K562 (cell line): ENCODE data around the gene PAQR7. TPM values are rescaled to one million over a fixed set of nuclear protein-coding genes. Genes with fewer than 3 reads are reported as not detected.

Source experiments
- FOXP1 ChIP-seq: sonication (generic); formaldehyde crosslinking; IDR thresholded peaks from 2 replicates; pipeline ENCODE4 v1.8.0; 2022; ENCODE audit warnings: mild to moderate bottlenecking, missing genetic modification reagents
- HINFP ChIP-seq: fragments of 450-650 bp; conservative IDR thresholded peaks from 2 replicates; pipeline ENCODE4 v1.6.1; 2016; ENCODE audit warnings: missing genetic modification characterization, low read depth, mild to moderate bottlenecking, control low read depth, missing compliant biosample characterization
- HNRNPLL ChIP-seq: fragments of 200-400 bp; formaldehyde crosslinking; IDR thresholded peaks from 2 replicates; pipeline ENCODE4 v1.6.1; 2017; ENCODE audit warnings: low read length, low read depth, mild to moderate bottlenecking; ENCODE audit not compliant: poor library complexity, severe bottlenecking
- JUNB ChIP-seq: fragments of 450-650 bp; formaldehyde crosslinking; conservative IDR thresholded peaks from 2 replicates; pipeline ENCODE4 v1.4.0; 2020; ENCODE audit warnings: mild to moderate bottlenecking
- MTF1 ChIP-seq: fragments of 250-450 bp; sonication (Bioruptor Pico); IDR thresholded peaks from 2 replicates; pipeline ENCODE4 v1.9.0; 2021; ENCODE audit warnings: moderate library complexity, mild to moderate bottlenecking, inconsistent platforms, borderline replicate concordance
- RERE ChIP-seq: sonication (generic); formaldehyde crosslinking; IDR thresholded peaks from 2 replicates; pipeline ENCODE4 v1.8.0; 2023; ENCODE audit warnings: missing genetic modification reagents, mild to moderate bottlenecking, borderline replicate concordance
- RHOXF2B ChIP-seq: fragments of 250-450 bp; sonication (Bioruptor Pico); conservative IDR thresholded peaks from 2 replicates; pipeline ENCODE4 v1.5.1; 2021
- TAF15 ChIP-seq: fragments of 200-400 bp; formaldehyde crosslinking; IDR thresholded peaks from 2 replicates; pipeline ENCODE4 v1.6.1; 2017; ENCODE audit warnings: mild to moderate bottlenecking, low read depth, low read length, moderate library complexity
- TBL1XR1 ChIP-seq, 2 experiments: IDR thresholded peaks; 2 replicates each; pipeline ENCODE4 v1.6.1; 2012; ENCODE audit warnings: improper control_type of control experiment in 2 of 2, low read length in 2 of 2, mild to moderate bottlenecking in 1 of 2
- TCF15 ChIP-seq: fragments of 250-450 bp; sonication (Bioruptor Pico); IDR thresholded peaks from 2 replicates; pipeline ENCODE4 v1.8.0; 2022; ENCODE audit warnings: moderate library complexity, mild to moderate bottlenecking, inconsistent platforms
- ZFP30 ChIP-seq: fragments of 250-450 bp; sonication (Bioruptor Pico); IDR thresholded peaks from 2 replicates; pipeline ENCODE4 v1.8.0; 2022; ENCODE audit warnings: moderate library complexity, mild to moderate bottlenecking, inconsistent platforms, borderline replicate concordance
- polyA plus RNA-seq, 8 experiments: library from polyadenylated mRNA; depleted of rRNA in 4 of 8; stranded (reverse) in 5 of 8; unstranded in 3 of 8; fragments of >200 nt; fragmentation: Nextera tagmentation in 2 of 8; fragmentation: Illumina TruSeq in 1 of 8; extraction: Ambion mirVana in 2 of 8; extraction: Trizol in 1 of 8; gene quantifications; 2 replicates each; pipeline versions ENCODE4 v1.2.1 to v1.2.3, GENCODE V29; 2011 to 2014; ENCODE audit warnings: inconsistent platforms in 1 of 8, missing spikeins in 1 of 8
- total RNA-seq, 7 experiments: library from RNA; depleted of rRNA in 6 of 7; stranded (reverse); fragments of >200 nt in 6 of 7; fragmentation: Illumina TruSeq in 2 of 7; extraction: Trizol in 2 of 7; gene quantifications; 2 replicates each; pipeline versions ENCODE4 v1.2.1 to v1.2.3, GENCODE V29; 2011 to 2021; ENCODE audit warnings: low replicate concordance in 1 of 7

The PAQR7 gene
- total and polyA plus RNA-seq, 9 of the 15 experiments (the other 6 are each of a cell fraction or from before 2014, with no cell fraction given) = 1.1 to 5.2 (median 2.6) TPM

GRCh38 chr1:25875154-25875855 is at the start of gene PAQR7 (continued):
- no peak for TF ChIP-seq TCF15
- peak; percentile 97 for TF ChIP-seq FOXP1
- peak; percentile 7 for TF ChIP-seq HNRNPLL
- no peak for TF ChIP-seq RHOXF2B (CRISPR knock-in tag)
- no peak for TF ChIP-seq MTF1 (CRISPR knock-in tag)
- TF ChIP-seq HINFP = no peak
- TF ChIP-seq JUNB (CRISPR knock-in tag) = no peak
- no peak for TF ChIP-seq ZFP30
- no peak; a peak in 1 of 4 replicates for TF ChIP-seq TBL1XR1 (IDR thresholded peaks at IDR 0.05; ENCODE audit: low read length in 2 of 2)
- TF ChIP-seq TAF15 = no peak
- no peak; the same call in 1 of the 2 replicates for TF ChIP-seq RERE (CRISPR knock-in tag)
